ENCODE results near the gene PNCK.
"Not testable (repeated sequence)": the region's sequence is repeated elsewhere in the genome, so short reads cannot be mapped to it uniquely, and the experiment has no call there.

GRCh38 chrX:153705403-153706060, 31.9 kb upstream of the PNCK start:
- not testable (repeated sequence) for TF ChIP-seq POLR2A, CTCF (IDR thresholded peaks at IDR 0.05)
